Subcutaneous abdominal adipose tissue (tissue), 5 donors: ENCODE measurements around the gene TBCD.
"Not testable (repeated sequence)": the region's sequence is repeated elsewhere in the genome, so short reads cannot be mapped to it uniquely, and the experiment has no call there.

Experiments
- H3K27ac ChIP-seq: one replicate; pipeline ENCODE4 v1.7.0; 2013; ENCODE audit warnings: low read depth, mild to moderate bottlenecking, inconsistent platforms, low read length, moderate library complexity
- H3K27me3 ChIP-seq, 5 donors: one replicate each; pipeline ENCODE4 v1.7.0; 2013; ENCODE audit warnings: low read length in 5 of 5, inconsistent platforms in 1 of 5; ENCODE audit not compliant: control insufficient read depth in 5 of 5, insufficient read depth in 4 of 5
- H3K36me3 ChIP-seq, 5 donors: one replicate each; pipeline ENCODE4 v1.7.0; 2013; ENCODE audit warnings: low read length in 5 of 5; ENCODE audit not compliant: control insufficient read depth in 5 of 5, insufficient read depth in 5 of 5
- H3K4me1 ChIP-seq, 5 donors: one replicate each; pipeline ENCODE4 v1.7.0; 2013; ENCODE audit warnings: low read length in 5 of 5, mild to moderate bottlenecking in 3 of 5, moderate library complexity in 1 of 5; ENCODE audit not compliant: control insufficient read depth in 5 of 5, insufficient read depth in 5 of 5
- H3K4me3 ChIP-seq, 5 donors: one replicate each; pipeline ENCODE4 v1.7.0; 2013; ENCODE audit warnings: low read length in 5 of 5, low read depth in 1 of 5
- H3K9ac ChIP-seq, 5 donors: one replicate each; pipeline ENCODE4 v1.7.0; 2013; ENCODE audit warnings: low read length in 5 of 5, mild to moderate bottlenecking in 4 of 5, moderate library complexity in 3 of 5
- H3K9me3 ChIP-seq, 5 donors: one replicate each; pipeline ENCODE4 v1.7.0; 2013; ENCODE audit warnings: low read length in 5 of 5; ENCODE audit not compliant: control insufficient read depth in 5 of 5
- donor health status: healthy.
- donor health status: healthy.
- donor health status: healthy.
- donor health status: healthy.
- donor health status: healthy.

TBCD gene

DNA sequence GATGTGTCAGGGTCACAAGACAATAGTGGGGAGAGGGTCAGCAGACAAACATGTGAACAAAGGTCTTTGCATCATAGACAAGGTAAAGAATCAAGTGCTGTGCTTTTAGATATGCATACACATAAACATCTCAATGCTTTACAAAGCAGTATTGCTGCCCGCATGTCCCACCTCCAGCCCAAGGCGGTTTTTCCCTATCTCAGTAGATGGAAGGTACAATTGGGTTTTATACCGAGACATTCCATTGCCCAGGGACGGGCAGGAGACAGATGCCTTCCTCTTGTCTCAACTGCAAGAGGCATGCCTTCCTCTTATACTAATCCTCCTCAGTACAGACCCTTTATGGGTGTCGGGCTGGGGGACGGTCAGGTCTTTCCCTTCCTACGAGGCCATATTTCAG is 7.1 kb upstream of the TBCD start:
- not testable (repeated sequence) for H3K9ac ChIP-seq, H3K4me1 ChIP-seq, H3K4me3 ChIP-seq, H3K27me3 ChIP-seq, H3K27ac ChIP-seq
- H3K9me3 ChIP-seq, result peaks cover 0 to 16% (median 5%) of the 10 kb centered on the region in 5 donors
- H3K36me3 ChIP-seq, result peaks cover 11 to 43% (median 32%) of the 10 kb centered on the region in 5 donors

DNA sequence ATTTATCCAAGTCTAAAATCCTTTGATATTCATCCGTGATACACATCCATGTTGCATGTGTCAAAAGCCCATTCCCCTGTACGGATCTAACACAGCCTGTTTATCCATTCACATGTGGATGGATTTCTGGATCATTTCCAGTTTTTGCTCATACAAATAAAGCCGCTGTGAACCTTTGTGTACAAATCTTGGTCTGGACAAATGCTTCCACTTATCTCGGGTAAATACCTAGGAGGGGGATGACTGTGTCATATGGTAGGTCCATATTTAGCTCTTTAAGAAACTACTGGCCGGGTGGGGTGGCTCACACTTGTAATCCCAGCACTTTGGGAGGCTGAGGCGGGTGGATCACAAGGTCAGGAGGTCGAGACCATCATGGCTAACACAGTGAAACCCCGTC is 6.3 kb upstream of the TBCD start:
- H3K27ac ChIP-seq, result no peak overlapping the region
- no peaks in the 10 kb centered on the region for H3K4me1 ChIP-seq
- peaks cover 9 to 35% (median 26%) of the 10 kb centered on the region in 5 donors for H3K36me3 ChIP-seq
- peaks cover 0 to 16% (median 5%) of the 10 kb centered on the region in 5 donors for H3K9me3 ChIP-seq
- H3K27me3 ChIP-seq, result no peaks in the 10 kb centered on the region
- no peak overlapping the region for H3K9ac ChIP-seq
- no peak overlapping the region for H3K4me3 ChIP-seq

DNA sequence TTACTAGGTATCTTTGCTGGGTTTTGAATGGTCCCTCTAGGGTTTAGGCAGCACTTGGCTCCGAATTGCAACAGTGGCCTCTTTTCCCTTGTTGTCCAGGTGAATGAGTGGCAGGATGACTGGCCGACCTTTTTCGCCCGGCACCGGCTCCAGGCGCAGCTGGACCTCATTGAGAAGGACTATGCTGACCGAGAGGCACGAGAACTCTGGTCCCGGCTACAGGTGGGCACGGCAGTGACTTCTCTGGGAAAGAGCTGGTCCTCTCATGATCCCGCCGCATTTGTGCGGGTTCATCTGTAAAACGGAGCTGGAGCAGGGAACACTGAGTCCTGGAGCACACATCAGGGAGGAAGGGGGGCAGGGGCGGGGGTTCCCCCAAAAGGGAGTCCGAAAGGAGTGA is 3.1 kb upstream of the TBCD start:
- H3K36me3 ChIP-seq, result peaks cover 0 to 4% (median 2%) of the 10 kb centered on the region in 5 donors

DNA sequence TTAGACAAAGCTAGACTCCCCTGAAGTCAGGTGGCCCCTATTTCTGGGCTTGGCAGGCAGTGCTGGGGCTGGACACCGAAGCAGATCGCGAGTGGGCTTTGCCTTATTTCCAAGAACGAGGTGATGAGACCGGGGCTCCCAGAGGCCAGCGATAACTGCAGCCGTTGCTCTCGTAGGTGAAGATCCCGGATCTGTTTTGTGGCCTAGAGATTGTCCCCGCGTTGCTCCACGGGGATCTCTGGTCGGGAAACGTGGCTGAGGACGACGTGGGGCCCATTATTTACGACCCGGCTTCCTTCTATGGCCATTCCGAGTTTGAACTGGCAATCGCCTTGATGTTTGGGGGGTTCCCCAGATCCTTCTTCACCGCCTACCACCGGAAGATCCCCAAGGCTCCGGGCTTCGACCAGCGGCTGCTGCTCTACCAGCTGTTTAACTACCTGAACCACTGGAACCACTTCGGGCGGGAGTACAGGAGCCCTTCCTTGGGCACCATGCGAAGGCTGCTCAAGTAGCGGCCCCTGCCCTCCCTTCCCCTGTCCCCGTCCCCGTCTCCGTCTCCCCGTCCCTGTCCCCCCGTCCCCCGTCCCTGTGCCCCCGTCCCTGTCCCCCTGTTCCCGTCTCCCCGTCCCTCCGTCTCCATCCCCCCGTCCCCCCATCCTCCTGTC is 1.5 kb upstream of the TBCD start:
- no peak overlapping the region for H3K9ac ChIP-seq
- no peak overlapping the region for H3K27ac ChIP-seq
- H3K4me3 ChIP-seq, result no peak overlapping the region
- H3K36me3 ChIP-seq, result peaks cover 0 to 3% (median 0%) of the 10 kb centered on the region in 5 donors
- H3K9me3 ChIP-seq, result peaks cover 0 to 6% (median 4%) of the 10 kb centered on the region in 5 donors
- H3K4me1 ChIP-seq, result peaks cover 0 to 14% (median 13%) of the 10 kb centered on the region in 5 donors
- no peaks in the 10 kb centered on the region for H3K27me3 ChIP-seq

More for the DNA sequence above, 3.1 kb upstream of the TBCD start:
- Histone ChIP-seq H3K4me1 (peaks cover 0 to 14% (median 13%) of the 10 kb centered on the region in 5 donors), H3K4me3 (no peak overlapping the region), H3K9ac (no peak overlapping the region), H3K27ac (no peak overlapping the region), H3K9me3 (peaks cover 0 to 6% (median 4%) of the 10 kb centered on the region in 5 donors), H3K27me3 (no peaks in the 10 kb centered on the region)

DNA sequence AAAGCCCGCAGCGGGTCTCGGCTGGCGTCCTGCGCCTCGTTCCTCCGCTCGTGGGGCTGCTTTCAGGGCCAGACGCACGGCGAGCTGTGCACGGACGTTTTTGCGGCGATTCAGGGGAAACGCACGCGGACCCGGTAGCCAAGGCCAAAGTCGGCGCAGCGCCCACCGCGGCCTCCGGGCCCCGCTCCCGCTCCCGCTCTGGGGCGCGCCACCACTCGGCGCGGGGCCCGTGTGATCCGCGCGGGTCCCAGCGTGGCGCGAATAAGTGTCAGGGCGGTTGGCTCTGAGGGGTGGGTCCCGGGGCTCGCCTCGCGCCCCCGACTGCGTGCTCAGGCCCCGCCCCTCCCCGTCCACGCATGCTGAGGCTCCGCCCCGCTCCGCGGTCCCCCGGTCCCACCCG is 694 bp upstream of the TBCD start:
- peaks cover 0 to 5% (median 0%) of the 10 kb centered on the region in 5 donors for H3K36me3 ChIP-seq
- H3K27ac ChIP-seq, result no peak overlapping the region
- H3K4me3 ChIP-seq, result peak overlapping the region in 4 of 5 donors; percentile 55 to 62 (median 60)
- H3K27me3 ChIP-seq, result no peaks in the 10 kb centered on the region
- H3K4me1 ChIP-seq, result peaks cover 0 to 14% (median 13%) of the 10 kb centered on the region in 5 donors
- H3K9ac ChIP-seq, result no peak overlapping the region
- H3K9me3 ChIP-seq, result peaks cover 0 to 5% (median 2%) of the 10 kb centered on the region in 5 donors

DNA sequence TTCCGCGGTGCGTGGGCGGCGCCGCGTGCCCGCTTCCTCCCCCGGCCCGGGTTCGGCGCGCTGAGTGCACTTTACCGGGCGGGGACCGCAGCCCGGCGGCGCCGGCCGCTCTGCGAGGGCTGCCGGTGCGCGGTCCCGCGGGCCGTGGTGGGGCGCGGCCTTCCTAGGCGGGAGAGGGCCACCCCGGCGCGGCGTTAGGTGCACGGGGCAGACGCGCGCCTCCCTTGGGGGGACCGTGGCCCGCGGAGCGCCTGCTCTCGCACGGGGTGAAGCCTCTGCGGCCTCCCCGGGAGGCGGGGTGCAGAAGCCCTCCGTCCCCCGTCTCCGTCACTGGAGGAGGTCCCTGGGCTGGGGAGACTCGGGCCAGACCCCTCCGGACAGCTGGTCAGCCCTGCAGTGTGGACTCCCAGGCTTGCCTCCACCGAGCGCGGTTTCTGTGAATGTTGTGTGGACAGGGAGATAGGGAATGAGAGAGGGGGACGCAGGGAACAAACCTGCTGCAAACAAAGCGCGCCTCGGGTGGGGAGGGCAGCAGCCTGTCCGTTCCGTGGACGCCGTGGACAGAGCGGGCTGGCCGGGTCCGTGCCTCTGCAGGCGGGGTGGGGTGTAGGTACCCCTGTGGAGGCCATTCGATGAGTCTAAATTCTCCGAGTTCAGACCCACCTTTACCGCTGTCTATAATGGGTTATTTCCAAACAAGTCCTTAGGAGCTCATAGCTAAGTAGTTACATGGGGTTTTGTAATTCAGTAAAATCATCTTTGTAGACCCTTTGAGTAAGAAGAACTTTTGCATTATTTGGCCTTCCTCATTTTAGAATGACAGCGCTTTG is 721 bp downstream of the TBCD start:
- peak overlapping the region; percentile 22 to 90 (median 75) for H3K4me3 ChIP-seq
- peaks cover 0 to 14% (median 13%) of the 10 kb centered on the region in 5 donors for H3K4me1 ChIP-seq
- H3K27me3 ChIP-seq, result no peaks in the 10 kb centered on the region
- no peaks in the 10 kb centered on the region for H3K9me3 ChIP-seq
- peak overlapping the region in 4 of 5 donors; percentile 31 to 74 (median 65) for H3K9ac ChIP-seq
- peak overlapping the region; percentile 62 for H3K27ac ChIP-seq
- H3K36me3 ChIP-seq, result peaks cover 0 to 7% (median 0%) of the 10 kb centered on the region in 5 donors

DNA sequence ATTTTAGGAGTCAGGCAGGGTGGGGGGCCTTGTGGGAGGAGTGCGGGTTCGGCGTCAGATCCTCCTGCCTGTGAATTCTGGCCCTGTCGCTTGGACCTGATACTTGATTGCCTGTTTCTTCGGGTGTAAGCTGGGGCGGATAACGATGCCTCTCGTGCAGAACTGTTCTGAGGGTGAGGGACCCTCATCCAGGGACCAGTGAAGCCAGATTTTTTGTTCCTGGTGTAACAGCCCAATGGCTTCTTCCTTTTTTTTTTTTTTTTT is 1.3 kb downstream of the TBCD start:
- Histone ChIP-seq H3K4me3 (peak overlapping the region in 4 of 5 donors; percentile 22 to 90 (median 74)), H3K4me1 (peaks cover 0 to 14% (median 13%) of the 10 kb centered on the region in 5 donors), H3K9me3 (no peaks in the 10 kb centered on the region), H3K27me3 (no peaks in the 10 kb centered on the region), H3K27ac (no peak overlapping the region), H3K9ac (peak overlapping the region in 2 of 5 donors; percentile 60 to 74), H3K36me3 (peaks cover 0 to 7% (median 0%) of the 10 kb centered on the region in 5 donors)

DNA sequence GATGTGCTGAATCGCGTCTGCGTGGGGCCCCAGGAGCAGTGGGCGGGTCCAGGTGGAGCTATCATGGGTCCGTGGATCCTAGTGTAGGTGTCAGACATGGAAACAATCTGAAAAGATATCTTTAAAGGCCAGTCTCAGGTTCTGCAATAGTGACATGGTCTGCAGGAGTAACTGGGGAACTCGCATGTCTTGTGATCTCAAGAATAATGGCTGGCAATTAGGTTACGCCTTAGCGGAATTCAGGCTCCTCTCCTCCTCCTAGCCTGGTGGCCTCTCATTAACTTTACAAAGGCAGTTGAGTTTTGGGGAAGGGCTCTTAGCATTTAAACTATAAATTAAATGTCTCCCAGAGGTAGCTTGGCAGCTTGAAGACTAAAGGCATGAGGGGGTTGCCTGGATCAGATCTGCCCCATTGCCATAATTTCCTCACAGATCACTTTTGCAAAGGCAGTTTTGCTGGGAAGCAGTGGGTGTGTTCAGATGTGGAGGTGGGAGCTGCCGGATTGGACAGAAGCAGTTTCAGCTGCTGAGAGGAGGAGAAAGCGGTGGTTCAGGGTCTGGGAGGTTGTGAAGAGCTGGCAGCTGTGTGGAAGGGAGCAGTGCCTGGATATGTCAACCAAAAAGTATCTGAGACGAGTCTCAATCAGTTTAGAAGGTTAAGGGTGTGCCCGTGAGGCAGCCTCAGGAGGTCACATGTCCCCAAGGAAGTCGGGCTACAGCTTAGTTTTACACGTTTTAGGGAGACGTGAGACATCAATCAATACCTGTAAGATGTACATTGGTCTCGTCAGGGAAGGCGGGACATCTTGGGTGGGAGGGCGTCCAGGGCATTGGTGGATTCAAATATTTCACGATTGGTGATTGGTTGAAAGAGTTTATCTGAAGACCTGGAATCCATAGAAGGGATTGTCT is 2.7 kb downstream of the TBCD start:
- H3K27me3 ChIP-seq, result no peaks in the 10 kb centered on the region
- H3K9ac ChIP-seq, result no peak overlapping the region
- peaks cover 0 to 4% (median 0%) of the 10 kb centered on the region in 5 donors for H3K36me3 ChIP-seq

DNA sequence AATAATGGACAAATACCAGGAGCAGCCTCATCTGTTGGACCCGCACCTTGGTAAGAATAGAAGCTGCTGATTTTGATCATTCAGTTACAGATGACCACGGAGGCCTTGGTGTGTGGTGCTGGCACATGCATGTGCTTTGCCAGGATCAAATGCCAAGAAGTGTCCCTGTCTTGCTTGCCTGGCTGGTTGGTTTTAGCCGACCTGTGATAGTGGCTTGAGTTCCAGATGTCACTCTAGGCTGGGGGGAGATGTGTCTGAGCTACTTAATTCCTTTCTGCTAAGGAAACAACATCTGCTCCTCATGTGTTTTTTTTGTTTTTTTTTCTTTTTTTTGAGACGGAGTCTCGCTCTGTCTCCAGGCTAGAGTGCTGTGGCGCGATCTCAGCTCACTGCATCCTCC is 4.3 kb downstream of the TBCD start:
- no peak overlapping the region for H3K27ac ChIP-seq
- peaks cover 0 to 14% (median 12%) of the 10 kb centered on the region in 5 donors for H3K4me1 ChIP-seq

More for the DNA sequence above, 2.7 kb downstream of the TBCD start:
- H3K4me3 ChIP-seq, result no peak overlapping the region
- H3K9me3 ChIP-seq, result no peaks in the 10 kb centered on the region
- peaks cover 0 to 14% (median 13%) of the 10 kb centered on the region in 5 donors for H3K4me1 ChIP-seq
- H3K27ac ChIP-seq, result no peak overlapping the region

More for the DNA sequence above, 4.3 kb downstream of the TBCD start:
- Histone ChIP-seq H3K9ac (no peak overlapping the region), H3K27me3 (no peaks in the 10 kb centered on the region), H3K36me3 (peaks cover 0 to 4% (median 3%) of the 10 kb centered on the region in 5 donors), H3K4me3 (no peak overlapping the region), H3K9me3 (no peaks in the 10 kb centered on the region)
